Adrenal gland (tissue), 5 donors: ENCODE results near the gene TFCP2L1.

ENCODE experiments used
- POLR2A ChIP-seq, 2 donors: fragments of 450-650 bp; IDR thresholded peaks; one replicate each; pipeline ENCODE4 v1.6.1; 2017; ENCODE audit warnings: antibody characterized with exemption in 2 of 2, mild to moderate bottlenecking in 2 of 2, moderate library complexity in 1 of 2
- TF ChIP-seq, protein P1 (sequence below), 6 experiments: fragments of 450-650 bp in 4 of 6; fragments of 200-600 bp in 2 of 6; sonication (generic) in 1 of 6; IDR thresholded peaks; 1 replicate in 5 of 6; 2 replicates in 1 of 6; pipeline versions ENCODE4 v1.5.1 to v1.8.0; 2016 to 2021; ENCODE audit warnings: antibody characterized with exemption in 6 of 6, mild to moderate bottlenecking in 2 of 6, moderate library complexity in 1 of 6
- donor health status: DM: no; HTN: no; CAD: no.

DNA sequence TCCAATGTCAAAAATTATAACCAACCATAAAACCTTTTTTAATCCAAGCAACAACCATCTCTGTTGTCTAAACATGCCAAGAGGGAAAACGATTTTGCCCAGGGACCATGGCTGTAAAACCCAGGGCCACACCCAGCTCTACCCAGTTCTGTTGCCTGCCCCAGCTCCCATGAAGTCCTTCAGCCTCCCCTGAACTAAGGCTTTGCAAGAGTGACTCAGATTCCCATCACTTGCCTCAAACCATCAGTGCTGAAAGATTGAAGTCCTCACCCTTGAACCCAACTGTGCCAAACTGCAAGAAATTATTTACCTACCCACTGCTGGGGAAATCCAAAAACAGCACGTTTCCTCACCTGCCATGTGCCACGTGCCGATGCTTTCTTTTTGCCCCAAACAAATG lies 102.5 kb downstream of the TFCP2L1 start:
- TF ChIP-seq, protein P1, sequence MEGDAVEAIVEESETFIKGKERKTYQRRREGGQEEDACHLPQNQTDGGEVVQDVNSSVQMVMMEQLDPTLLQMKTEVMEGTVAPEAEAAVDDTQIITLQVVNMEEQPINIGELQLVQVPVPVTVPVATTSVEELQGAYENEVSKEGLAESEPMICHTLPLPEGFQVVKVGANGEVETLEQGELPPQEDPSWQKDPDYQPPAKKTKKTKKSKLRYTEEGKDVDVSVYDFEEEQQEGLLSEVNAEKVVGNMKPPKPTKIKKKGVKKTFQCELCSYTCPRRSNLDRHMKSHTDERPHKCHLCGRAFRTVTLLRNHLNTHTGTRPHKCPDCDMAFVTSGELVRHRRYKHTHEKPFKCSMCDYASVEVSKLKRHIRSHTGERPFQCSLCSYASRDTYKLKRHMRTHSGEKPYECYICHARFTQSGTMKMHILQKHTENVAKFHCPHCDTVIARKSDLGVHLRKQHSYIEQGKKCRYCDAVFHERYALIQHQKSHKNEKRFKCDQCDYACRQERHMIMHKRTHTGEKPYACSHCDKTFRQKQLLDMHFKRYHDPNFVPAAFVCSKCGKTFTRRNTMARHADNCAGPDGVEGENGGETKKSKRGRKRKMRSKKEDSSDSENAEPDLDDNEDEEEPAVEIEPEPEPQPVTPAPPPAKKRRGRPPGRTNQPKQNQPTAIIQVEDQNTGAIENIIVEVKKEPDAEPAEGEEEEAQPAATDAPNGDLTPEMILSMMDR (IDR thresholded peaks at IDR 0.05), result no peak
- TF ChIP-seq POLR2A (IDR thresholded peaks at IDR 0.05), result no peak
